ENCODE measurements around the gene ANO2. TPM values are rescaled to one million over a fixed set of nuclear protein-coding genes. Genes with fewer than 3 reads are reported as not detected.

Gene ANO2
- polyA plus RNA-seq, 1 donor from 2014 or later, result 1.8 TPM

- H3K4me2 ChIP-seq (ENCODE audit: low read length), result no peak overlapping the region
- TF ChIP-seq, protein P1, sequence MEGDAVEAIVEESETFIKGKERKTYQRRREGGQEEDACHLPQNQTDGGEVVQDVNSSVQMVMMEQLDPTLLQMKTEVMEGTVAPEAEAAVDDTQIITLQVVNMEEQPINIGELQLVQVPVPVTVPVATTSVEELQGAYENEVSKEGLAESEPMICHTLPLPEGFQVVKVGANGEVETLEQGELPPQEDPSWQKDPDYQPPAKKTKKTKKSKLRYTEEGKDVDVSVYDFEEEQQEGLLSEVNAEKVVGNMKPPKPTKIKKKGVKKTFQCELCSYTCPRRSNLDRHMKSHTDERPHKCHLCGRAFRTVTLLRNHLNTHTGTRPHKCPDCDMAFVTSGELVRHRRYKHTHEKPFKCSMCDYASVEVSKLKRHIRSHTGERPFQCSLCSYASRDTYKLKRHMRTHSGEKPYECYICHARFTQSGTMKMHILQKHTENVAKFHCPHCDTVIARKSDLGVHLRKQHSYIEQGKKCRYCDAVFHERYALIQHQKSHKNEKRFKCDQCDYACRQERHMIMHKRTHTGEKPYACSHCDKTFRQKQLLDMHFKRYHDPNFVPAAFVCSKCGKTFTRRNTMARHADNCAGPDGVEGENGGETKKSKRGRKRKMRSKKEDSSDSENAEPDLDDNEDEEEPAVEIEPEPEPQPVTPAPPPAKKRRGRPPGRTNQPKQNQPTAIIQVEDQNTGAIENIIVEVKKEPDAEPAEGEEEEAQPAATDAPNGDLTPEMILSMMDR (IDR thresholded peaks at IDR 0.05; ENCODE audit: poor library complexity, severe bottlenecking), result no peak
- no peak for TF ChIP-seq SMC3 (conservative IDR thresholded peaks at IDR 0.05; ENCODE audit: poor library complexity)
- TF ChIP-seq, protein P2, sequence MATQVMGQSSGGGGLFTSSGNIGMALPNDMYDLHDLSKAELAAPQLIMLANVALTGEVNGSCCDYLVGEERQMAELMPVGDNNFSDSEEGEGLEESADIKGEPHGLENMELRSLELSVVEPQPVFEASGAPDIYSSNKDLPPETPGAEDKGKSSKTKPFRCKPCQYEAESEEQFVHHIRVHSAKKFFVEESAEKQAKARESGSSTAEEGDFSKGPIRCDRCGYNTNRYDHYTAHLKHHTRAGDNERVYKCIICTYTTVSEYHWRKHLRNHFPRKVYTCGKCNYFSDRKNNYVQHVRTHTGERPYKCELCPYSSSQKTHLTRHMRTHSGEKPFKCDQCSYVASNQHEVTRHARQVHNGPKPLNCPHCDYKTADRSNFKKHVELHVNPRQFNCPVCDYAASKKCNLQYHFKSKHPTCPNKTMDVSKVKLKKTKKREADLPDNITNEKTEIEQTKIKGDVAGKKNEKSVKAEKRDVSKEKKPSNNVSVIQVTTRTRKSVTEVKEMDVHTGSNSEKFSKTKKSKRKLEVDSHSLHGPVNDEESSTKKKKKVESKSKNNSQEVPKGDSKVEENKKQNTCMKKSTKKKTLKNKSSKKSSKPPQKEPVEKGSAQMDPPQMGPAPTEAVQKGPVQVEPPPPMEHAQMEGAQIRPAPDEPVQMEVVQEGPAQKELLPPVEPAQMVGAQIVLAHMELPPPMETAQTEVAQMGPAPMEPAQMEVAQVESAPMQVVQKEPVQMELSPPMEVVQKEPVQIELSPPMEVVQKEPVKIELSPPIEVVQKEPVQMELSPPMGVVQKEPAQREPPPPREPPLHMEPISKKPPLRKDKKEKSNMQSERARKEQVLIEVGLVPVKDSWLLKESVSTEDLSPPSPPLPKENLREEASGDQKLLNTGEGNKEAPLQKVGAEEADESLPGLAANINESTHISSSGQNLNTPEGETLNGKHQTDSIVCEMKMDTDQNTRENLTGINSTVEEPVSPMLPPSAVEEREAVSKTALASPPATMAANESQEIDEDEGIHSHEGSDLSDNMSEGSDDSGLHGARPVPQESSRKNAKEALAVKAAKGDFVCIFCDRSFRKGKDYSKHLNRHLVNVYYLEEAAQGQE (IDR thresholded peaks at IDR 0.05; ENCODE audit: borderline replicate concordance), result no peak
- no peak for TF ChIP-seq TAF1 (IDR thresholded peaks at IDR 0.05; ENCODE audit: low read depth)
- no peak for TF ChIP-seq EP300 (conservative IDR thresholded peaks at IDR 0.05; ENCODE audit: poor library complexity, severe bottlenecking)
- TF ChIP-seq POLR2AphosphoS5 (IDR thresholded peaks at IDR 0.05), result no peak
- no peak for TF ChIP-seq EZH2 (IDR thresholded peaks at IDR 0.05; ENCODE audit: borderline replicate concordance, insufficient read depth, low read length, poor library complexity, severe bottlenecking)
- no peak for TF ChIP-seq RAD21 (conservative IDR thresholded peaks at IDR 0.05)
- TF ChIP-seq MXI1 (conservative IDR thresholded peaks at IDR 0.05; ENCODE audit: poor library complexity, severe bottlenecking), result no peak
Measured at GRCh38 chr12:5969156-5969973, 24.3 kb upstream of the ANO2 start.

GRCh38 chr12:5967645-5968415, 22.8 kb upstream of the ANO2 start:
- no peaks in the 10 kb centered on the region for H3K27me3 ChIP-seq (ENCODE audit: insufficient read depth, low read depth, low read length)
- no peaks in the 10 kb centered on the region for H3K79me2 ChIP-seq (replicated peaks; ENCODE audit: insufficient read depth, low read length)
- H3K9ac ChIP-seq (ENCODE audit: low read length), result no peak overlapping the region
- no peaks in the 10 kb centered on the region for H3K9me2 ChIP-seq (ENCODE audit: insufficient read depth, low read length)
- no peak overlapping the region for H3K4me2 ChIP-seq (ENCODE audit: low read length)
- H3F3A ChIP-seq (ENCODE audit: insufficient read depth, low read length, poor library complexity, severe bottlenecking), result no peaks in the 10 kb centered on the region
- no peaks in the 10 kb centered on the region for H3K9me3 ChIP-seq (ENCODE audit: low read length)
- no peaks in the 10 kb centered on the region for H3K36me3 ChIP-seq (ENCODE audit: insufficient read depth, low read length)
- TF ChIP-seq RAD21 (conservative IDR thresholded peaks at IDR 0.05) (no peak), TAF1 (IDR thresholded peaks at IDR 0.05; ENCODE audit: low read depth) (no peak), SMC3 (conservative IDR thresholded peaks at IDR 0.05; ENCODE audit: poor library complexity) (no peak), POLR2AphosphoS5 (IDR thresholded peaks at IDR 0.05) (no peak), MXI1 (conservative IDR thresholded peaks at IDR 0.05; ENCODE audit: poor library complexity, severe bottlenecking) (no peak)
- TF ChIP-seq, protein P2 (IDR thresholded peaks at IDR 0.05; ENCODE audit: borderline replicate concordance), result no peak
- TF ChIP-seq, protein P1 (IDR thresholded peaks at IDR 0.05; ENCODE audit: poor library complexity, severe bottlenecking), result no peak
- no peak overlapping the region for H3K27ac ChIP-seq (ENCODE audit: low read length)
- H2AFZ ChIP-seq (ENCODE audit: low read depth, low read length), result no peak overlapping the region
- H4K20me1 ChIP-seq (ENCODE audit: insufficient read depth), result no peaks in the 10 kb centered on the region
- no peak overlapping the region for H3K4me3 ChIP-seq (ENCODE audit: low read length)

More at GRCh38 chr12:5969156-5969973, 24.3 kb upstream of the ANO2 start:
- Histone ChIP-seq H3K9me2 (ENCODE audit: insufficient read depth, low read length) (no peaks in the 10 kb centered on the region), H3K4me3 (ENCODE audit: low read length) (no peak overlapping the region), H3K36me3 (ENCODE audit: insufficient read depth, low read length) (no peaks in the 10 kb centered on the region), H3K9me3 (ENCODE audit: low read length) (no peaks in the 10 kb centered on the region), H2AFZ (ENCODE audit: low read depth, low read length) (no peak overlapping the region), H3K79me2 (replicated peaks; ENCODE audit: insufficient read depth, low read length) (no peaks in the 10 kb centered on the region), H4K20me1 (ENCODE audit: insufficient read depth) (no peaks in the 10 kb centered on the region), H3K27me3 (ENCODE audit: insufficient read depth, low read depth, low read length) (no peaks in the 10 kb centered on the region), H3K9ac (ENCODE audit: low read length) (no peak overlapping the region), H3K27ac (ENCODE audit: low read length) (no peak overlapping the region), H3F3A (ENCODE audit: insufficient read depth, low read length, poor library complexity, severe bottlenecking) (no peaks in the 10 kb centered on the region)

Measured in neural cell (in vitro differentiated cells).